Effector memory CD8-positive, alpha-beta T cell (primary cell): Measurements from ENCODE around the gene PRSS33.

Experiments
- ATAC-seq: fragments of 150-1000 bp; cut with Tn5 transposase; replicated peaks from 2 replicates; pipeline ENCODE4 v1.10.0; 2021; ENCODE audit warnings: mild to moderate bottlenecking, moderate library complexity
- DNase-seq, 3 experiments: peaks; one replicate each; pipeline ENCODE4 v3.0.0; 2021
- H3K27ac Mint-ChIP-seq, 2 donors: one replicate each; pipeline ENCODE4 v1.8.0; 2022; ENCODE audit warnings: mild to moderate bottlenecking in 2 of 2, mixed read lengths in 2 of 2, moderate library complexity in 2 of 2
- H3K27me3 Mint-ChIP-seq, 2 donors: one replicate each; pipeline ENCODE4 v1.8.0; 2022; ENCODE audit warnings: mixed read lengths in 2 of 2
- H3K36me3 Mint-ChIP-seq: one replicate; pipeline ENCODE4 v1.8.0; 2022; ENCODE audit warnings: mild to moderate bottlenecking, moderate library complexity, mixed read lengths; ENCODE audit not compliant: insufficient read depth
- H3K4me1 Mint-ChIP-seq, 2 donors: one replicate each; pipeline ENCODE4 v1.8.0; 2022; ENCODE audit warnings: low read depth in 2 of 2, mixed read lengths in 2 of 2
- H3K4me3 Mint-ChIP-seq, 2 donors: one replicate each; pipeline ENCODE4 v1.8.0; 2022; ENCODE audit warnings: mild to moderate bottlenecking in 2 of 2, mixed read lengths in 2 of 2, moderate library complexity in 2 of 2
- H3K9me3 Mint-ChIP-seq, 2 donors: one replicate each; pipeline ENCODE4 v1.8.0; 2022; ENCODE audit warnings: mixed read lengths in 2 of 2

The PRSS33 gene

DNA sequence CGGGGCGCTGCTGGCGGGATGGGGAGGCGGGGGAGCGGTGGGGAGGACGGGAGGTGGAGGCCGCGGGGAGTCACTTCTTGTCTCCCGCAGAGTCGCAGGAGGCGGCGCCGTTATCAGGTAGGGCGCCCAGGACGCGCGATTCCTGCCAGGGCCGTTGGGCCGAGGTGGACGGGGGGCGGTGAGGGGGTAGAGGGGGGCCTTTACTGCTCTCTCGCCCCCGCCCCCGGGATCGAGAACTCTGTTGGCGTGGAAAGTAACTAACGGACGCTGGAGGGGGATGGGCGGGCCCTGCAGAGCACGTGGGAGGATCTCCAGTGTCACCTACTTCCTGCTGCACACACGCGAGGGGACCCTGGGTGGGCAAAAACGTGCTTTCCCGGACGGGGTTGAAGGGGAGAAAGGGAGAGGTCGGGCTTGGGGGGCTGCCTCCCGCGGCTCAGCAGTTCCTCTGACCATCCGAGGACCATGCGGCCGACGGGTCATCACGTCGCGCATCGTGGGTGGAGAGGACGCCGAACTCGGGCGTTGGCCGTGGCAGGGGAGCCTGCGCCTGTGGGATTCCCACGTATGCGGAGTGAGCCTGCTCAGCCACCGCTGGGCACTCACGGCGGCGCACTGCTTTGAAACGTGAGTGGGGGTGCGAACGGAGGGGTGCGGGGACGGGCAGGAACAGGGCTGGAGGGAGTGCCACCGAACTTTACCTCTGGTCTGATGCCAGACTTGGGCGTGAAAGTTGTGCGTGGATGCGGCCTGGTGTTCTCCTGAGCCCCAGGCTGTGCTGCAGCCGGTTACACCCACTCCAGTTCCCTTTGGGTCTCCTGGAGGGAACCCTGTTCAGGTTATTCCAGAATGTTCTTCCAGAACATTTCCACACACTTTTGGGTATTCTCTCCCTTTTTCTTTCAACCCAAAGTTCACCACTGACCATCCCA, 30.2 kb upstream of the PRSS33 start:
- no peak for DNase-seq
- peaks cover 1 to 36% of the 10 kb centered on the region in 2 donors for H3K27me3 Mint-ChIP-seq
- peaks cover 0 to 1% of the 10 kb centered on the region in 2 donors for H3K4me1 Mint-ChIP-seq
- no peak overlapping the region for H3K27ac Mint-ChIP-seq
- ATAC-seq, result no peak
- H3K36me3 Mint-ChIP-seq, result no peaks in the 10 kb centered on the region
- H3K9me3 Mint-ChIP-seq, result no peaks in the 10 kb centered on the region
- H3K4me3 Mint-ChIP-seq, result peak overlapping the region in 1 of 2 donors; percentile 65

GRCh38 chr16:2816751-2817339, 29.5 kb upstream of the PRSS33 start, which contains the start of gene PRSS21:
TSS of gene PRSS21 (plus strand) at chr16:2817237. CDS start at chr16:2817269, 32 bp downstream.
- Mint-ChIP-seq H3K36me3 (no peaks in the 10 kb centered on the region), H3K4me1 (peaks cover 0 to 1% of the 10 kb centered on the region in 2 donors), H3K27ac (no peak within 1 kb of the TSS), H3K9me3 (no peaks in the 10 kb centered on the region), H3K27me3 (peaks cover 8 to 42% of the 10 kb centered on the region in 2 donors), H3K4me3 (peak within 1 kb of the TSS in 1 of 2 donors; percentile 65)
- peak; percentile 61 for ATAC-seq
- DNase-seq, result peak in 1 of 3 experiments; percentile 38

- Mint-ChIP-seq H3K4me1 (peaks cover 0 to 1% of the 10 kb centered on the region in 2 donors), H3K27ac (no peak overlapping the region), H3K36me3 (no peaks in the 10 kb centered on the region), H3K9me3 (no peaks in the 10 kb centered on the region), H3K27me3 (peaks cover 8 to 50% of the 10 kb centered on the region in 2 donors), H3K4me3 (no peak overlapping the region)
- DNase-seq (no peak), ATAC-seq (no peak)
Measured at GRCh38 chr16:2815299-2815771, 28.0 kb upstream of the PRSS33 start.

DNA sequence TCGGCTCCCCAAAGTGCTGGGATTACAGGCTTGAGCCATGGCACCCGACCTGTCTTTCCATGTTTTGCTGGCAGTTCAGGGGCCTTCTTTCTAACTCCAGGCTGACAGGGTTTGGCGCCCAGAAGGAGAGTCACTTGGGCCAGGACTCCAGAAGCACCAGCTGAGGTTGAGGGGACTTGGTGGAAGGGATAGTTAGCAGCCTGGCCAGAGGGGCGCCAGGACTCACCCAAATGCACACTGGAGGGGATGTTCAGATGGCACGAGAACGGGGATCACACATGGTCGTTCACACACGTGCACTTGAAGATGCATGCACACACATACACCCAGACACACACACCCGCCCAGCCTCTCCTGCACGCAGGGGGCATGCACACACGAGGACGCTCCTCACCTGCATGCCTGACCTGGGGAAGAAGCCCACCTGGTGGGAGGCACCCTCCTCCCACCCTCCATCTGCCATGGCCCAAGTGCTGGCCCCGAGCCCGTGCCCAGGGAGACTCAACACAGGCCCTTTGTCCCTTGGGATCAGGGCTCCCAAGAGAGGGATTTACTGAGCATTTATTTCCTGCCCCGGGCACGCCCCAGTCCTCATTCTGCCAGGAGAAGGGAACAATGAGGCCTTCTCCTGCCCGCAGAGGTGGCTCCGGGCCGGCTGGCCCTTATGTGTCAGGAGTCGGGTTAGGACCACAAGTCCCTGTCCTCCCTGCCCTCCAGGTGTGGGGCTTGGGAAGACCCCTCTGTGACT, 27.4 kb upstream of the PRSS33 start:
- Mint-ChIP-seq H3K27me3 (peaks cover 8 to 55% of the 10 kb centered on the region in 2 donors), H3K36me3 (no peaks in the 10 kb centered on the region), H3K27ac (peak overlapping the region in 1 of 2 donors; percentile 6), H3K4me1 (peaks cover 0 to 1% of the 10 kb centered on the region in 2 donors), H3K9me3 (no peaks in the 10 kb centered on the region), H3K4me3 (no peak overlapping the region)
- DNase-seq (no peak), ATAC-seq (no peak)

GRCh38 chr16:2813771-2814221, 26.4 kb upstream of the PRSS33 start:
- Mint-ChIP-seq H3K27me3 (peaks cover 17 to 53% of the 10 kb centered on the region in 2 donors), H3K36me3 (no peaks in the 10 kb centered on the region), H3K27ac (no peak overlapping the region), H3K4me1 (peaks cover 0 to 1% of the 10 kb centered on the region in 2 donors), H3K9me3 (no peaks in the 10 kb centered on the region), H3K4me3 (no peak overlapping the region)
- DNase-seq (no peak), ATAC-seq (no peak)

DNA sequence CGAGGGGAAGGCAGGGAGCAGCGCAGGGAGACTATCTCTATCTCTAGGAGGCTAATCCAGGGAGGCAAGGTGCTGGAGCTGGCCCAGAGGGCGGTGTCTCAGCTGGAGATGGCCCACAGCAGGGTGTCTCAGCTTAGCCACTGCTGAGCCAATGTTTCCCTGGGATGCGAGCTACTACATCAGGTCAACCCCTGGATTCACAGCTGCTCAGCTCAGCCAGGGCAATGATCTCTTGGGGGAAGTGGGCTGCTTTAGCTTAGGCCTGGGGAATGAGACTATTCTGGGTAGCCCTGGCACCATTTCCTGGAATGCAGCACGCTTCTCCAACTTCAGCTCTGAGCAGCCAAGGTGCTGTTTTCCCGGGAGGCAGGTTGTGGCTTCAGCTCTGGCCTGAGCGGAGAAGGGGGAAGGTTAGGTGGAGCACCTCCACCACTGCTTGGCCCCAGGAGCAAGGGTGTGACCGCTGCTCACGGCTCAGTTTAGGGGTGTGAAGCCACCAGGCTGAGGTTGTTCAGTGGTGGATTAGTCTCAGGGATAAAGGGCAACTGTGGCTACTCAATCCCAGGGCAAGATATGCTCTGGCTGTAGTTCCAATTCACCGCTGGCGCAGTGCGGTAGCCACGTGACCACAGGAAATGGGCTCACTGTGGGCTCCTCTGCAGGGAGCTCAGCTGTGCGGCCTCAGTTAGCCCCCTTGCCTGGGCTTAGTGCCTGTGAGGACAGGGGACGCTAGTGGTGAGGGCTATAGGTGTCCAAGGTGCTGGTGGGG, 24.5 kb upstream of the PRSS33 start:
- ATAC-seq (no peak), DNase-seq (no peak)
- Mint-ChIP-seq H3K4me1 (no peaks in the 10 kb centered on the region), H3K36me3 (no peaks in the 10 kb centered on the region), H3K9me3 (no peaks in the 10 kb centered on the region), H3K4me3 (no peak overlapping the region), H3K27ac (no peak overlapping the region), H3K27me3 (peaks cover 32 to 66% of the 10 kb centered on the region in 2 donors)

- Mint-ChIP-seq H3K4me1 (no peaks in the 10 kb centered on the region), H3K4me3 (no peak overlapping the region), H3K27me3 (peaks cover 36 to 74% of the 10 kb centered on the region in 2 donors), H3K36me3 (no peaks in the 10 kb centered on the region), H3K27ac (no peak overlapping the region), H3K9me3 (no peaks in the 10 kb centered on the region)
- DNase-seq (no peak), ATAC-seq (no peak)
Measured at GRCh38 chr16:2810651-2811050, 23.3 kb upstream of the PRSS33 start.

GRCh38 chr16:2809149-2809760, 21.9 kb upstream of the PRSS33 start:
- DNase-seq (no peak), ATAC-seq (no peak)
- H3K4me1 Mint-ChIP-seq, result no peaks in the 10 kb centered on the region
- H3K27ac Mint-ChIP-seq, result no peak overlapping the region
- H3K9me3 Mint-ChIP-seq, result no peaks in the 10 kb centered on the region
- peaks cover 3% of the 10 kb centered on the region for H3K36me3 Mint-ChIP-seq
- peaks cover 41 to 81% of the 10 kb centered on the region in 2 donors for H3K27me3 Mint-ChIP-seq
- H3K4me3 Mint-ChIP-seq, result no peak overlapping the region

GRCh38 chr16:2808181-2808580, 20.8 kb upstream of the PRSS33 start:
- no peak for ATAC-seq
- Mint-ChIP-seq H3K4me1 (no peaks in the 10 kb centered on the region), H3K4me3 (no peak overlapping the region), H3K27ac (no peak overlapping the region), H3K36me3 (peaks cover 3% of the 10 kb centered on the region), H3K9me3 (peaks cover 0 to 7% of the 10 kb centered on the region in 2 donors), H3K27me3 (peaks cover 41 to 81% of the 10 kb centered on the region in 2 donors)
- no peak for DNase-seq

DNA sequence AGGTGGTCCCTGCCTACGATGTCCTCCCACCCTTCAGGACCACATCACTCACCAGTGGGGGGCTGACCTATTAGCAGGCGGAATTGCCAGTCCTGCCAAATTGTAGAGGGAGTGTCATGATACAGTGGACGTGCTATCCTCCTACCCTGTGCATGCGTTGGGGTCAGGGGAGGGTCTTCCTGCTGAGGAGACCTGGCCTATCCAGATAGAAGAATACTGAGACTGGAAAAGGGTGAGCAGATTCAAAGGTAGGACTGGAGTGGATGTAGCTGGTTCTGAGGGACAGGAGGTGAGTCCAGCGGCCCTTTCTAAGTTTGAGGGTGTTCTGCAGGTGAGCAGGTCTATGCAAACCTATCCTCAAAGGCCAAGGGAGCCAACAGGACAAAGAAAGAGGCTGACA, 18.9 kb upstream of the PRSS33 start:
- Mint-ChIP-seq H3K9me3 (peaks cover 0 to 7% of the 10 kb centered on the region in 2 donors), H3K4me1 (no peaks in the 10 kb centered on the region), H3K4me3 (no peak overlapping the region), H3K36me3 (peaks cover 3% of the 10 kb centered on the region), H3K27me3 (peaks cover 34 to 65% of the 10 kb centered on the region in 2 donors), H3K27ac (no peak overlapping the region)
- ATAC-seq, result no peak
- no peak for DNase-seq

GRCh38 chr16:2804728-2805127, 17.4 kb upstream of the PRSS33 start:
- H3K27me3 Mint-ChIP-seq, result peaks cover 34 to 50% of the 10 kb centered on the region in 2 donors
- H3K36me3 Mint-ChIP-seq, result peaks cover 3% of the 10 kb centered on the region
- no peak overlapping the region for H3K4me3 Mint-ChIP-seq
- no peak for DNase-seq
- H3K4me1 Mint-ChIP-seq, result no peaks in the 10 kb centered on the region
- ATAC-seq, result no peak
- peaks cover 0 to 7% of the 10 kb centered on the region in 2 donors for H3K9me3 Mint-ChIP-seq
- H3K27ac Mint-ChIP-seq, result no peak overlapping the region

- Mint-ChIP-seq H3K9me3 (peaks cover 0 to 7% of the 10 kb centered on the region in 2 donors), H3K27me3 (peaks cover 23 to 42% of the 10 kb centered on the region in 2 donors), H3K4me1 (no peaks in the 10 kb centered on the region), H3K36me3 (peaks cover 3% of the 10 kb centered on the region), H3K27ac (no peak overlapping the region), H3K4me3 (no peak overlapping the region)
- DNase-seq (no peak), ATAC-seq (no peak)
Measured at GRCh38 chr16:2803545-2804195, 16.3 kb upstream of the PRSS33 start.
